GM19372 (cell line): Measurements from ENCODE around the gene ARL4D.
"Not testable (repeated sequence)": the region's sequence is repeated elsewhere in the genome, so short reads cannot be mapped to it uniquely, and the experiment has no call there.

Experiments used
- ATAC-seq: cut with Tn5 transposase; IDR thresholded peaks from one replicate; pipeline ENCODE4 v1.9.1; 2021; ENCODE audit warnings: mild to moderate bottlenecking, low read depth, moderate library complexity; ENCODE audit not compliant: unreplicated experiment

ARL4D gene

GRCh38 chr17:43368740-43369506 lies 29.9 kb upstream of the ARL4D start:
- ATAC-seq: no peak

- no peak for ATAC-seq
These were observed 28.8 kb upstream of the ARL4D start for GRCh38 chr17:43369986-43370385.

- no peak for ATAC-seq
These were observed 27.5 kb upstream of the ARL4D start for GRCh38 chr17:43371227-43371821.

- ATAC-seq: no peak
These were observed 26.4 kb upstream of the ARL4D start for GRCh38 chr17:43372273-43372911.

- no peak for ATAC-seq
These were observed 25.4 kb upstream of the ARL4D start for GRCh38 chr17:43373356-43373755.

- ATAC-seq: not testable (repeated sequence)
These were observed 22.9 kb upstream of the ARL4D start for GRCh38 chr17:43375915-43376314.

- no peak for ATAC-seq
These were observed 21.6 kb upstream of the ARL4D start for GRCh38 chr17:43377056-43377810.

GRCh38 chr17:43378766-43379165 lies 20.0 kb upstream of the ARL4D start:
- ATAC-seq: no peak

GRCh38 chr17:43380307-43380706 lies 18.5 kb upstream of the ARL4D start:
- ATAC-seq: no peak

- no peak for ATAC-seq
These were observed 17.6 kb upstream of the ARL4D start for GRCh38 chr17:43381204-43381603.

GRCh38 chr17:43381621-43382020 lies 17.2 kb upstream of the ARL4D start:
- ATAC-seq: no peak

- no peak for ATAC-seq
These were observed 16.0 kb upstream of the ARL4D start for GRCh38 chr17:43382776-43383175.

GRCh38 chr17:43383372-43383771 lies 15.4 kb upstream of the ARL4D start:
- no peak for ATAC-seq

GRCh38 chr17:43383826-43384475 lies 14.8 kb upstream of the ARL4D start:
- ATAC-seq: no peak

GRCh38 chr17:43384476-43384862 lies 14.3 kb upstream of the ARL4D start:
- ATAC-seq: no peak

- no peak for ATAC-seq
These were observed 13.6 kb upstream of the ARL4D start for GRCh38 chr17:43385046-43385831.

GRCh38 chr17:43388359-43389045 lies 10.3 kb upstream of the ARL4D start:
- ATAC-seq: peak; percentile 66

GRCh38 chr17:43389046-43389947 lies 9.5 kb upstream of the ARL4D start:
- peak; percentile 48 for ATAC-seq
